Ovary (tissue), 9 donors: ENCODE measurements around the gene NOP9. TPM values are rescaled to one million over a fixed set of nuclear protein-coding genes. Genes with fewer than 3 reads are reported as not detected.

Source experiments
- DNase-seq, 5 donors: peaks; one replicate each; pipeline ENCODE4 v3.0.0-alpha.2; 2019 to 2020
- H3K27ac ChIP-seq, 2 donors: fragments of 200-600 bp; one replicate each; pipeline versions ENCODE4 v1.5.1 to v1.8.0; 2019 to 2022
- H3K27me3 ChIP-seq: fragments of 200-600 bp; one replicate; pipeline ENCODE4 v1.8.0; 2022
- H3K36me3 ChIP-seq: fragments of 200-600 bp; sonication (generic); one replicate; pipeline ENCODE4 v1.5.1; 2019
- H3K4me1 ChIP-seq: one replicate; pipeline ENCODE4 v1.8.1; 2013; ENCODE audit warnings: mild to moderate bottlenecking, moderate library complexity; ENCODE audit not compliant: insufficient read depth
- H3K4me3 ChIP-seq: fragments of 200-600 bp; sonication (generic); one replicate; pipeline ENCODE4 v1.5.1; 2017
- H3K9me3 ChIP-seq, 2 donors: fragments of 200-600 bp in 1 of 2; sonication (generic) in 1 of 2; one replicate each; pipeline versions ENCODE4 v1.5.1 to v1.8.1; 2013 to 2019; ENCODE audit warnings: mild to moderate bottlenecking in 1 of 2, moderate library complexity in 1 of 2
- CTCF ChIP-seq, 3 donors: fragments of 450-650 bp in 2 of 3; fragments of 200-600 bp in 1 of 3; IDR thresholded peaks; one replicate each; pipeline versions ENCODE4 v1.5.1 to v1.8.0; 2016 to 2022; ENCODE audit warnings: antibody characterized with exemption in 3 of 3, mild to moderate bottlenecking in 1 of 3
- EP300 ChIP-seq: sonication (generic); formaldehyde crosslinking; IDR thresholded peaks from one replicate; pipeline ENCODE4 v1.6.1; 2017; ENCODE audit warnings: antibody characterized with exemption
- POLR2A ChIP-seq: fragments of 450-650 bp; IDR thresholded peaks from one replicate; pipeline ENCODE4 v1.6.1; 2017; ENCODE audit warnings: antibody characterized with exemption, mild to moderate bottlenecking, moderate library complexity
- WGBS, 3 donors: extraction: QIAGEN DNeasy Blood & Tissue Kit in 1 of 3; methylation state at CpG; one replicate each; pipeline versions ENCODE4 v1.1.5 to v1.1.7; 2013 to 2017; 5-methylcytosine and 5-hydroxymethylcytosine counted together
- intact Hi-C, 4 donors: fragments of 100-400 bp; cut with DNase I; formaldehyde crosslinking; loops; one replicate each; pipeline versions ENCODE4 v1.11.0 to v1.15.1; 2022 to 2023
- polyA plus RNA-seq, 2 donors: library from polyadenylated mRNA; stranded (reverse); fragments of 200-250 nt in 1 of 2; fragments of 350-450 nt in 1 of 2; fragmentation: Illumina TruSeq in 1 of 2; extraction: RNeasy Lipid Tissue Mini Kit (QIAGEN cat#74804) in 1 of 2; gene quantifications; one replicate each; pipeline ENCODE4 v1.2.3, GENCODE V29; 2013 to 2014
- total RNA-seq, 7 donors: library from RNA; depleted of rRNA in 2 of 7; stranded (reverse); fragments of >200 nt in 2 of 7; fragmentation: NEBNext Ultra II Directional in 3 of 7; extraction: Animal tissue kit (Norgen Biotek cat#: 25700) in 3 of 7; gene quantifications; one replicate each; pipeline versions ENCODE4 v1.1.0 to v1.2.4, GENCODE V29; 2016 to 2023
- donor health status: DM: no; HTN: no; CAD: no; lungs with moderate emphysema.
- donor health status: DM: no; HTN: no; CAD: no.
- donor health status: Bipolar disorder and iron deficiency.
- donor health status: DM: yes; HTN: yes; CAD: no.
- donor health status: DM: no; HTN: no; CAD: no.
- donor health status: DM: yes; HTN: yes; CAD: no.

The NOP9 gene
- total and polyA plus RNA-seq, 9 donors = 9.2 to 28.6 (median 22.1) TPM

DNA sequence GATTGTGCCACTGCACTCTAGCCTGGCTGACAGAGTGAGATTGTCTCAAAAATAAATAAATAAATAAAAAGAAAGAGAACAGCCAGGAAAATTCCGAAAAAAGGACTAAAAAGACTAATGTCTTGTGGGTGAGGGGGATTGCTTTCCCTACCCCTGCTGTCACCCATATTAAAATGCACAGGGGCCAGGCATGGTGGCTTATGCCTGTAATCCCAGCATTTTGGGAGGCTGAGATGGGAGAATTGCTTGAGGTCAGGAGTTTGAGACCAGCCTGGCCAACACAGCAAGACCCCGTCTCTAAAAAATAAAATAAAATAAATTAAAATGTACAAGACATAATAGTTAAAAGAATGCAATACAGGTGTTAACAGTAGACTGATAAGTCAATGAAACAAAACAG, 6.1 kb upstream of the NOP9 start:
- DNase-seq = no peak
- Histone ChIP-seq H3K9me3 (no peaks in the 10 kb centered on the region), H3K4me3 (no peak overlapping the region), H3K4me1 (no peaks in the 10 kb centered on the region), H3K27ac (no peak overlapping the region), H3K36me3 (no peaks in the 10 kb centered on the region), H3K27me3 (no peaks in the 10 kb centered on the region)
- intact Hi-C loops = no loop called here
- 92 to 100% (median 96%) methylated on average over 2 of the region's 2 CpGs for WGBS, 3 donors
- TF ChIP-seq POLR2A (no peak), CTCF (IDR thresholded peaks at IDR 0.05) (no peak), EP300 (no peak)

DNA sequence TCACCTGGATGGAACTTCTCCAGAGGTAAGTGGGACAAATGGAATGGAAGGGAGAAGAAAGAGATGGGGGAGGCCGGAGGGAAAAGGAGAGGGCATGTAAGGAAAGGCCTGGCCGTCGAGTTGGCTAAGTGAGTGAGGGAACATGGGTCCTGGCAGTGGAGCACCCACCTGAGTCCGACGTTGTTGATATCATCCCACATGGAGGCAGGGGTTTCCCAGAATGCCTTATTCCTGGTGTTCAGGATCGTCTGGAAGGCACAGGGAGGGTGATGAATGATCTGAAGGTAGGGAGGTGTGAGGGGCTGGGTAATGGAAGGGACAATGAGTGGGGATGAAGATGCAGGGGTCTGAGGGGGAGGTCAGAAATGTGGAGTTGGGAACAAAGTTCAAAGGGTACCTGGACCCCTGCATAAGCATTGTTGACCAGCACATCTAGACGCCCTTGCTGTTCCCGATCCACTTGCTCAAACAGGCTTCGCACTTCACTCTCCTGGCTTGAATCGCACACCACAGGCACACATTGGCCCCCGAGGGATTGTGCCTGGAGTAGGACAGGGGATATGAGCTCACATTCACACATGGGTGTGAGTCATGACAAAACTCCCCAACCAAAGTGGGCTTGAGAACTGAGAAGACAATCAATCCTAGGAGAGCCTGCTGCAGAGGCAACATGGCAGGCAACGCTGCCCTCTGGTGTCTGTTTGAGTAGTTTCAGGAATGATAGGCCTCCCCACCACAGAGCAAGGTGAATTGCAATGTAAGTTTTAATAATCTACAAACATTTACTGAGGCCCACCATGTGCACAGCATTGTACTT, 3.1 kb upstream of the NOP9 start:
- intact Hi-C loops = loop anchor here in 1 of 4 donors (5.0 kb wide), 1 partner anchor 54 kb away; the partner anchor contains the start of gene TINF2
- no peaks in the 10 kb centered on the region for H3K36me3 ChIP-seq
- DNase-seq = peak; percentile 27 to 60 (median 43)

DNA sequence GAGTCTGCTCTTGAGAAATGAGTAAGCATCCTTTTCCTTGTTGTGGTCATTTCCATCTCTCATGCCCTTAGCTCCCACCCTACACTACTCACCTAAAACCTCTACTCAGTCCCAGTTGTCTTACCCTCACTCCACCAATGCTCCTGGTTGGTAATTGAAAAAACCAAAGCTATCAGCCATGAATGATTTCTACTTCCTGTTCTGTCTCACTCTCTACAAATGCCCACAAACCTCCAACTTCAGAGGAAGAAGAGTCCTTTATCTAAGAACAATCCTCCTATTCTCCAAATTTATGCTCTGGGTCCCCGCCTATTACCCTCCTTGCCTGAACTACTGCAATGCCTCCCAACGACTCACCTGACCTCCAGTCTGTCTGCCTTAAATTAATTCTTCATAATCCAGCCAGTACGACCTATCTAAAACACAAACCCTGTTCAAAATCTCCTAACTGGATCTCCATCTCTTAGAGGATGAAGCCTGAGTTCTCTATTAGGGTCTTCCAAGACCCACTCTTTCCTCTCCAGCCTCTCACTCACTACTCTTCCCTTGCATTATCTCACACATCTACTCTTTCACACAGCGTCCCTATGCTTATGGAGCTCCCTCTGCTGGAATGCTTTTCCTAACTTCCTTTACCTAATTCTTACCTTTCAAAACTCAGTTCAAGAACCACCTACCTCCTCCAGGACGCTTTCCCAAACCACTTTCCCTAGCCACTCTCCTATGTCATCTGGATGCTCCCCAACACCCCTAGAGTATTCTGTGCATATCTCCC, 2.3 kb upstream of the NOP9 start:
- Histone ChIP-seq H3K27ac (no peak overlapping the region), H3K9me3 (no peaks in the 10 kb centered on the region), H3K4me1 (peaks cover 6% of the 10 kb centered on the region), H3K4me3 (no peak overlapping the region), H3K27me3 (no peaks in the 10 kb centered on the region), H3K36me3 (no peaks in the 10 kb centered on the region)
- WGBS, 3 donors = 57 to 63% (median 57%) methylated on average over 5 of the region's 5 CpGs
- intact Hi-C loops = loop anchor here in 1 of 4 donors (5.0 kb wide), 1 partner anchor 55 kb away; the partner anchor contains the start of gene TINF2
- DNase-seq = no peak
- TF ChIP-seq CTCF (IDR thresholded peaks at IDR 0.05) (no peak), EP300 (no peak), POLR2A (no peak)

More for the DNA sequence above, 3.1 kb upstream of the NOP9 start:
- Histone ChIP-seq H3K4me3 (no peak overlapping the region), H3K9me3 (no peaks in the 10 kb centered on the region), H3K27me3 (no peaks in the 10 kb centered on the region), H3K27ac (no peak overlapping the region), H3K4me1 (peaks cover 6% of the 10 kb centered on the region)
- TF ChIP-seq POLR2A (no peak), CTCF (IDR thresholded peaks at IDR 0.05) (no peak), EP300 (no peak)
- 62 to 63% (median 63%) methylated on average over 12 of the region's 12 CpGs for WGBS, 3 donors

GRCh38 chr14:24298892-24299254, 777 bp upstream of the NOP9 start:
- intact Hi-C loops = loop anchor here in 1 of 4 donors (5.0 kb wide), 1 partner anchor 57 kb away; the partner anchor contains the start of gene TINF2
- WGBS, 3 donors = 52 to 57% (median 56%) methylated on average over 7 of the region's 7 CpGs
- DNase-seq = no peak
- H3K9me3 ChIP-seq = no peaks in the 10 kb centered on the region
- H3K4me1 ChIP-seq = peaks cover 6% of the 10 kb centered on the region
- H3K27me3 ChIP-seq = no peaks in the 10 kb centered on the region
- H3K4me3 ChIP-seq = peak overlapping the region; percentile 93
- H3K36me3 ChIP-seq = no peaks in the 10 kb centered on the region
- no peak for TF ChIP-seq CTCF (IDR thresholded peaks at IDR 0.05)
- no peak for TF ChIP-seq EP300
- no peak for TF ChIP-seq POLR2A
- no peak overlapping the region for H3K27ac ChIP-seq
